HS-27A (cell line): ENCODE results near the gene HPCAL1.
"Not testable (repeated sequence)": the region's sequence is repeated elsewhere in the genome, so short reads cannot be mapped to it uniquely, and the experiment has no call there.

Experiments used
- DNase-seq: peaks from one replicate; pipeline ENCODE4 v3.0.0-alpha.2; 2012; ENCODE audit warnings: low read depth, missing footprints

HPCAL1 gene

DNA sequence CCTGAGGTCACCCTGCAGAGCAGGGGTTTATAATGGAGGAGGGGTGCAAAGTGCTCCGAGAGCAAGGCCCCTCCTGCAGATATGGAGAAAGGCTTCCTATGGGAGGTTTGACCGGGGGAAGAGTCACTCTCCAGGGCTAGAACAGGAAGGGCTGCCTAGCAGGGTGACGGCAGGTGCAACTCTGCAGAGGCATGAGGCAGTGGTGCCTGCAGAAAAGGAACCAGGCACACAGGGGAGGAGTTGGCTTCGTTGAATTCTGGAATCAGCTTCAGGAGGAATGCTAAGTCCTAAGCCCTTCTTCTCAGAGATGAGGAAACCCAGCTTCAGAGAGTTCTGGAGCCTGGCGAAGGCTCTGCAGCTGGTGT, 17.5 kb upstream of the HPCAL1 start:
- DNase-seq, result no peak

GRCh38 chr2:10285556-10286198, 17.0 kb upstream of the HPCAL1 start:
- peak; percentile 72 for DNase-seq

DNA sequence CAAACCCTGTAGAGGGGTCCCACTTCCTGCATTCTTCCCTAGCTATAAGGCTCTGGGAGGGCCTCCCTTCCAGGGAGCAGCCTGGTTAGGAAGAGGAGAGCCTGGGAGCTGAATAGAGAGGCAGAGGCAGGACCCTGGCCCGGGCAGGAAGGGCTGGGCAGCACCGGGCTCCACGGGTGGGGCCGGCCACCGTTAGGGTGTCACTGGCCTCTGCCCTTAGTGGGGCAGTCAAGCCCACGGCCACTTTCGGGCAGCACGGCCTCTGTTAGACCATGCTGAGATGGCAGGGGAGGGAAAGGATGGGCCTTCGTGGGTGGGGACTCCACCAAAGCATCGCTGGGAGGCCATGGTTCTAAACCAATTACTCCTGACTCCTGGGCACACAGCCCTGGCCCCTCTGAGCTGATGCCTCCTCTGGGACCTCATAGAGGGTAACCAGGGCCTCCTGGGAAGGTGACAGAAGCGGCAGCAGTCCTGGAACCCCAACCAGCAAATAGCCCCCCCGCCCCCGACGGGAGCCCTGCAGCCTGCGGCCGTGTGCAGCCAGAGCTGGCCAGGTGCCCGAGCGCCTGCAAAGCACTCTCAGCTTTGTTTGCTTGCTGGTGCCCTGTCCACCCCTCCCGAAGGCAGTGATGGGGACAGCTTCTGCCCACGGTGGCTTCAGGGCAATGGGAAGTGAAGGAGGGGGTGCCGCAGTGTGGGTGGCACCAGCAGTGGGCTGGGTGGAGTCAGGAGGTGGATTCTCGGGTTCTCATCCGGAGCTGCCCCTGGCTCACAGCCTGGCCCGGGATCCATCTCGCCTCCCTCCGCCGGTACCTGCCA, 16.3 kb upstream of the HPCAL1 start:
- no peak for DNase-seq

DNA sequence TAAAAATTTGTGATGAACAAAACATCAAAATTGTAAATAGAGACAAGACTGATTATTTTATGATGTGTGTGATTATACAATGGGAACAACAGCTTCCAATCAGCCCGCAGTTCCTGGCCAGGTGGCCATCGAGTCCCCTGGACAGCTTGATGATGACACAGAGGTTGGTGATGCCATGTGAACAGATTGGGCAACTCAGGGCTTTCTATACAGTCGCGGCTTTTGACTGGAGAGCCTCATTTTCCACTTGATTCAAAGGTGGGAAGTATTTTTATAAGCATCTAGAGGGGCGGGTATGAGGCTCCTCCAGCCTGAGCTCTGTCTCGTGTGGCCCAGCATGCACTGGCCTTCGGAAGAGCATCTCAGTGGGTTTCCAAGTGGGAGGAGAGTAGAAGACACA, 14.9 kb upstream of the HPCAL1 start:
- DNase-seq, result no peak

- no peak for DNase-seq
Observed at GRCh38 chr2:10288606-10289005, 14.1 kb upstream of the HPCAL1 start.

DNA sequence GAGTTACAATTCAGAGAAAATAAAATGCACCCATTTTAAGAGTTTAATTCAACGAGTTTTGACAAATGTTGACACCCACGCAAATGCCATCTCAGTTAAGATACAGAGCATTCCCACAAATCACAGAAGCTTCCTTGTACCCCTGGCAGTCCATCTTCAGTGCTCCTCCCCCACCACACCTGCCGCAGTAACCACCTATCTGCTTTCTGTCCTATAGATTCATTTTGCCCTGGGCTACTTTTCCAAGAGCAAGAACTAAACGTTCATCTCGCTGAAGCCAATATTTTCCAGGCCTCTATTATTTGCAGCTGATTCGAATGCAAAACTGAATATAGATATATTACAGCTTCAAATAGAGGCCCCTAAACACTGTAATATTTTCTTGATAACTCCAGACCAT, 13.4 kb upstream of the HPCAL1 start:
- DNase-seq, result no peak

GRCh38 chr2:10289891-10290290, 12.8 kb upstream of the HPCAL1 start:
- peak; percentile 78 for DNase-seq

GRCh38 chr2:10291376-10291775, 11.3 kb upstream of the HPCAL1 start:
- DNase-seq, result not testable (repeated sequence)

- DNase-seq, result no peak
Observed at GRCh38 chr2:10292033-10292432, 10.7 kb upstream of the HPCAL1 start.

DNA sequence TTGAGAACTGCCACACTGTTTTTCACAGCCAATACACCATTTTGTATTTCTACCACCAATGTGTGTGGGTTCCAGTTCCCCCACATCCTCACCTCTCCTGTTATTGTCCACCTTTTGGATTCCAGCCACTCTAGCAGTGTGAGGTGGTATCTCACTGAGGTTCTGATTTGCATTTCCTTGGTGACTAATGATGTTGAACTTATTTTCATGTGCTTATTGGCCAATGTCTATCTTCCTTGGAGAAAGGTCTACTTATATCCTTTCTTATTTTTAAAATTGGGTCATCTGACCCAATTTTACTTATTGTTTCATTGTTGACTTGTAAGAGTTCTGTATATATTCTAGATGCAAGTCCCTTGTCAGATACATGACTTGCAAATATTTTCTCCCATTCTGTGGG, 9.1 kb upstream of the HPCAL1 start:
- DNase-seq, result no peak

DNA sequence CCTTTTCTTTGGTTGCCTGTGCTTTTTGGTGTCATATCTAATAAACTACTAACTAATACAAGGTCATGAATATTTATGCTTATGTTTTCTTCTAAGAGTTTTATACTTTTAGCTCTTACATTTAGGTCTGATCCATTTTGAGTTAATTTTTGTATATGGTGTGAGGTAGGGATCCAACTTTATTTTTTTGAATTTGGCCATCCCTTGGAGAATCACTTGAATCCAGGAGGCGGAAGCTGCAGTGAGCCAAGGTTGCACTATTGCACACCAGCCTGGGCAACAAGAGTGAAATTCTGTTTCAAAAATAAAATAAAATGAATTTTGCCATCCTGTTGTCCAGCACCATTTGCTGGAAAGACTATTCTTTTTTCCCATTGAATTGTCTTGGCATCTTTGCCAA, 8.6 kb upstream of the HPCAL1 start:
- no peak for DNase-seq

DNA sequence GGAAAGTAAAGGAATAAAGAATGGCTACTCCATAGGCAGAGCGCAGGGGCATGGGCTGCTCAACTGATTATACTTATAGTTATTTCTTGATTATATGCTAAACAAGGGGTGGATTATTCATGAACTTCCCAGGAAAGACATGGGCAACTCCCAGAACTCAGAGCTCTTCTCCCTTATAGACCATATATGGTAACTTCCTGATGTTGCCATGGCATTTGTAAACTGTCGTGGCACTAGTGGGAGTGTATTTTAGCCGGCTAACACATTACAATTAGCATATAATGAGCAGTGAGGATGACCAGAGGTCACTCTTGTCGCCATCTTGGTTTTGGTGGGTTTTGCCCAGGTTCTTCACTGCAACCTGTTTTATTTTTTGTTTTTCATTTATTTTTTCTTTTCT, 7.1 kb upstream of the HPCAL1 start:
- not testable (repeated sequence) for DNase-seq

GRCh38 chr2:10296142-10296541, 6.6 kb upstream of the HPCAL1 start:
- DNase-seq, result no peak

DNA sequence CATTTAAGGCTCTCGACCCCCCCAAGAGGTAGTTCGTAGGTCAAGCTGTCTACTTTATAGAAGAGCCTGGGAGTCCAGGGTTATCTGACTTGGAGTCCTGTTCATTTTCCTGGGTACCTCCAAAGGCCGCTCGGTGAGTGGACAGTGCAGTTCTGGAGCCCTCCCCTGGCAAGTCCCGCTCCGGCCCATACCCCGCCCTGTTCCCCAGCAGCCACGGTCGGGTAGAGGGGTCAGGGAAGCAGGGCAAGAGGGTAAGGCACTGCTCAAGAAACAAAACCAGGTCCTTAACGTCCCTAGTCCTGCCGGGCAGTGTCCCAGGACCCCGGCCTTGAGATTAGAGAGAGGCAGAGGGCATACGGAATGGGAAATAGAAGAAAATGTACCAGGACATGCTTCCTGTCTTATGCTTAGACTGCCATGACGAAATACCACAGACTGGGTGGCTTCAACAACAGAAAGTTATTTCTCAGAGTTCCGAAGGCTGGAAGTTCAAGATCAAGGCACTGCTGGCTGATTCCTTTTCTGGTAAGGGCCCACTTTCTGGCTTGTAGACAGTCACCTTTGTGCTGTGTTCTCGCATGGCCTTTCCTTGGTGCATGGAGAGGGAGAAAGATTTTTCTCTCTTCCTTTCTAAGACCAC, 5.4 kb upstream of the HPCAL1 start:
- DNase-seq, result no peak

GRCh38 chr2:10297959-10298531, 4.7 kb upstream of the HPCAL1 start:
- DNase-seq, result peak; percentile 61

GRCh38 chr2:10298777-10299176, 3.9 kb upstream of the HPCAL1 start:
- DNase-seq, result not testable (repeated sequence)

DNA sequence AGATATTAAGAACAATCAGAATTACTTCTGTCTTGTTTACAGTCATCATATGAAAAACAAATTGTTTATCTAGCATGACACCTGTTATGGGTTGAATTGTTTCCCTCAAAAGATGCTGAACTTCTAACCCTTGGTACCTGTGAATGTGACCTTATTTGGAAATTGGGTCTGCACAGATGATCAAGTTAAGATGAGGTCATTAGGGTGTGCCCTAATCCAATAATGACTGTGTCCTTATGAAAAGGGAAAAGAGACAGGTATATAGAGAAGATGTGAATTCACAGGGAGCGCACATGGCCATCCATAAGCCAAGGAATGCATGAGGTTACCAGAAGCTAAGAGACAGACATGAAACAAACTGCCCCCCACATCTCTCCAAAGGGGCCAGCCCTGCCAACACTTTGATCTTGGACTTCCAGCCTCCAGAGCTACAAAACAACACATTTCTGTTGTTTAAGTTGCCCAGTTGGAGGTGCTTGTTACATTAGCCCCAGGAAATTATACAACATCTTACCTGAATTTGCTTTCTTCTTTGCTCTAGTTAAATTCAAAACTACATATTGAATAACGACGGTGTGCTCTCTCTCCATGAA, 2.3 kb upstream of the HPCAL1 start:
- no peak for DNase-seq

- no peak for DNase-seq
Observed at GRCh38 chr2:10300997-10301940, 1.4 kb upstream of the HPCAL1 start.

GRCh38 chr2:10301941-10302478, 694 bp upstream of the HPCAL1 start:
- DNase-seq, result no peak

DNA sequence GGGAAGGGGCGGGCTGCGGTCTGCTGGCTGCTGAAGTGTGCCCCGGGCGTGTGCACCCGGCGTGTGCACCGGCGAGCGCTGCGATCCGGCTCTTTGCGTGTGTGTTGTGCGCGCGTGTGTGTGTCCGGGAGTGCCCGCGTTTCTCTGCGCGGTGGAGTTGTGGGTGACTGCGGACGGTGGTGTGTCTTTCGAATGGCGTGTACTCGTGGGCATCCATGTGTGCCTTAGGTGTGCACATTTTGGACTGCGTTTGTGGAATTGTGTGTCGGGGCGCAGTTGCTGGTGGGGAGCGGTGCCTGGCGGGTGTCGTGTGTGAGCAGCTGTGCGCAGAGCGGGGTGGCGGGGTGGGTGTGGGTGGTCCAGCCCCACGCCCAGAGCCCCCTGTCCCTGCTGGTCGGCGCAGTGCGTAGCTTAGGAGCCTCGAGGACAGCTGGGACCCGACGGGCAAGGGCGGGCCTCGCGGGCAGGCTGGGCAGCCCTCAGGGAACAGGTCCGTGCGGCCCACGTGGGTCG, 533 bp downstream of the HPCAL1 start:
- no peak for DNase-seq
